SK-N-SH (cell line): ENCODE results near the gene CASS4. TPM values are rescaled to one million over a fixed set of nuclear protein-coding genes. Genes with fewer than 3 reads are reported as not detected.

Source experiments
- CTCF ChIA-PET: fragments of 300-600, 350-600 bp; formaldehyde crosslinking; extraction: SDS; loops from one replicate; lab custom pipeline; 2021; lab: Yijun Ruan, JAX
- POLR2A ChIA-PET: fragments of 350-600 bp; sonication (Branson Sonifier 250); formaldehyde crosslinking; extraction: SDS; loops from one replicate; lab custom pipeline; 2020; ENCODE audit warnings: antibody characterized with exemption, inconsistent platforms; lab: Yijun Ruan, JAX
- DNase-seq: peaks from one replicate; pipeline ENCODE4 v3.0.0; 2012
- H2AFZ ChIP-seq: fragments of 200-600 bp; sonication (generic); 2 replicates; pipeline ENCODE4 v1.8.1; 2016; ENCODE audit warnings: antibody characterized with exemption, mild to moderate bottlenecking, low read depth
- H3F3A ChIP-seq: fragments of 200-600 bp; sonication (generic); replicated peaks from 2 replicates; pipeline ENCODE3; 2016; ENCODE audit warnings: antibody characterized with exemption, mild to moderate bottlenecking; ENCODE audit not compliant: insufficient read depth
- H3K27ac ChIP-seq, 2 experiments: fragments of 200-500 bp in 1 of 2; fragments of 200-600 bp in 1 of 2; sonication (Bioruptor generic) in 1 of 2; sonication (generic), shearing (Covaris generic) in 1 of 2; 2 replicates each; pipeline versions ENCODE4 v1.5.1 to v1.6.1; 2014 to 2016; ENCODE audit warnings: low read depth in 2 of 2, inconsistent platforms in 1 of 2, low read length in 1 of 2, mild to moderate bottlenecking in 1 of 2, mixed read lengths in 1 of 2
- H3K27me3 ChIP-seq: fragments of 200-600 bp; sonication (generic), shearing (Covaris generic); 2 replicates; pipeline ENCODE4 v1.6.1; 2016; ENCODE audit warnings: mixed run types; ENCODE audit not compliant: insufficient read depth
- H3K36me3 ChIP-seq, 2 experiments: fragments of 200-500 bp in 1 of 2; fragments of 200-600 bp in 1 of 2; sonication (Bioruptor generic) in 1 of 2; sonication (generic) in 1 of 2; replicated peaks in 1 of 2; 2 replicates each; pipeline versions ENCODE3 to v1.5.1; 2014 to 2016; ENCODE audit warnings: low read length in 1 of 2, mild to moderate bottlenecking in 1 of 2; ENCODE audit not compliant: insufficient read depth in 2 of 2, control insufficient read depth in 1 of 2
- H3K4me1 ChIP-seq, 2 experiments: fragments of 200-500 bp in 1 of 2; fragments of 200-600 bp in 1 of 2; sonication (Bioruptor generic) in 1 of 2; sonication (generic), shearing (Covaris generic) in 1 of 2; 2 replicates each; pipeline versions ENCODE4 v1.5.1 to v1.6.1; 2014 to 2016; ENCODE audit warnings: low read depth in 1 of 2, low read length in 1 of 2, mixed run types in 1 of 2; ENCODE audit not compliant: insufficient read depth in 2 of 2, control insufficient read depth in 1 of 2
- H3K4me2 ChIP-seq: fragments of 200-600 bp; sonication (generic), shearing (Covaris generic); 2 replicates; pipeline ENCODE4 v1.6.1; 2017; ENCODE audit warnings: mixed run types
- H3K4me3 ChIP-seq, 2 experiments: fragments of 200-500 bp in 1 of 2; fragments of 200-600 bp in 1 of 2; sonication (Bioruptor generic) in 1 of 2; sonication (generic), shearing (Covaris generic) in 1 of 2; 2 replicates each; pipeline versions ENCODE4 v1.5.1 to v1.8.1; 2014 to 2016; ENCODE audit warnings: low read depth in 2 of 2, inconsistent platforms in 1 of 2, low read length in 1 of 2, mild to moderate bottlenecking in 1 of 2, mixed read lengths in 1 of 2, moderate library complexity in 1 of 2
- H3K79me2 ChIP-seq: fragments of 200-600 bp; sonication (generic); 2 replicates; pipeline ENCODE4 v1.8.1; 2017; ENCODE audit warnings: mild to moderate bottlenecking; ENCODE audit not compliant: insufficient read depth
- H3K9ac ChIP-seq: fragments of 200-600 bp; sonication (generic); 2 replicates; pipeline ENCODE4 v1.6.1; 2017; ENCODE audit warnings: mixed run types
- H3K9me2 ChIP-seq: fragments of 200-600 bp; sonication (generic); 2 replicates; pipeline ENCODE4 v1.6.1; 2017; ENCODE audit warnings: mixed run types
- H3K9me3 ChIP-seq: fragments of 200-600 bp; sonication (generic); 2 replicates; pipeline ENCODE4 v1.6.1; 2017; ENCODE audit warnings: mixed run types, mild to moderate bottlenecking, moderate library complexity
- H4K20me1 ChIP-seq: fragments of 200-600 bp; sonication (generic); 2 replicates; pipeline ENCODE4 v1.6.1; 2017; ENCODE audit warnings: mild to moderate bottlenecking, mixed run types; ENCODE audit not compliant: insufficient read depth
- CHD2 ChIP-seq: fragments of 150-350 bp; IDR thresholded peaks from 2 replicates; pipeline ENCODE4 v1.6.1; 2018; ENCODE audit warnings: low read length; ENCODE audit not compliant: partially characterized antibody
- ELF1 ChIP-seq: IDR thresholded peaks from 2 replicates; pipeline ENCODE4 v1.4.0; 2012
- EZH2phosphoT487 ChIP-seq: fragments of 200-600 bp; sonication (generic); IDR thresholded peaks from 2 replicates; pipeline ENCODE4 v1.6.1; 2017; ENCODE audit warnings: low read depth, mixed run types, mild to moderate bottlenecking, antibody characterized with exemption, moderate library complexity, borderline replicate concordance
- FOSL2 ChIP-seq: IDR thresholded peaks from 2 replicates; pipeline ENCODE4 v1.4.0; 2012; ENCODE audit warnings: low read depth, mild to moderate bottlenecking, moderate library complexity, borderline replicate concordance
- FOXJ3 ChIP-seq: sonication (generic); formaldehyde crosslinking; IDR thresholded peaks from 2 replicates; pipeline ENCODE4 v1.5.1; 2020; ENCODE audit warnings: mild to moderate bottlenecking, missing genetic modification reagents
- FOXM1 ChIP-seq: IDR thresholded peaks from 2 replicates; pipeline ENCODE4 v1.4.0; 2012; ENCODE audit warnings: low read depth, mild to moderate bottlenecking
- IRF3 ChIP-seq: fragments of 150-350 bp; IDR thresholded peaks from 2 replicates; pipeline ENCODE4 v1.6.1; 2016; ENCODE audit warnings: mild to moderate bottlenecking, low read depth, low read length
- MEF2A ChIP-seq: IDR thresholded peaks from 2 replicates; pipeline ENCODE4 v1.4.0; 2012; ENCODE audit warnings: low read depth, borderline replicate concordance
- MXI1 ChIP-seq: IDR thresholded peaks from 2 replicates; pipeline ENCODE4 v1.6.1; 2012; ENCODE audit warnings: mild to moderate bottlenecking, low read depth, low read length, improper control_type of control experiment
- NFIC ChIP-seq: IDR thresholded peaks from 2 replicates; pipeline ENCODE4 v1.4.0; 2012; ENCODE audit warnings: borderline replicate concordance
- PBX3 ChIP-seq: IDR thresholded peaks from 2 replicates; pipeline ENCODE4; 2012
- POLR2AphosphoS5 ChIP-seq: IDR thresholded peaks from 2 replicates; pipeline ENCODE4 v1.6.1; 2012; ENCODE audit warnings: low read depth, low read length
- RAD21 ChIP-seq: IDR thresholded peaks from 2 replicates; pipeline ENCODE4 v1.6.1; 2012; ENCODE audit warnings: mild to moderate bottlenecking, low read length
- RXRA ChIP-seq: IDR thresholded peaks from 2 replicates; pipeline ENCODE4 v1.4.0; 2012; ENCODE audit warnings: low read depth, mild to moderate bottlenecking, borderline replicate concordance
- SMC3 ChIP-seq: IDR thresholded peaks from 2 replicates; pipeline ENCODE4 v1.6.1; 2012; ENCODE audit warnings: low read depth, low read length, improper control_type of control experiment
- TAF1 ChIP-seq: IDR thresholded peaks from 2 replicates; pipeline ENCODE4 v1.6.1; 2012; ENCODE audit warnings: low read depth, mild to moderate bottlenecking, low read length, moderate library complexity, borderline replicate concordance
- TEAD4 ChIP-seq: IDR thresholded peaks from 2 replicates; pipeline ENCODE4 v1.4.0; 2012; ENCODE audit warnings: mild to moderate bottlenecking, borderline replicate concordance; ENCODE audit not compliant: insufficient read depth
- USF1 ChIP-seq: IDR thresholded peaks from 2 replicates; pipeline ENCODE4 v1.4.0; 2012; ENCODE audit warnings: low read depth, borderline replicate concordance
- USF2 ChIP-seq: fragments of 150-350 bp; IDR thresholded peaks from 2 replicates; pipeline ENCODE4 v1.6.1; 2017; ENCODE audit warnings: antibody characterized with exemption, low read length, low read depth, borderline replicate concordance
- WGBS: methylation state at CpG from one replicate; pipeline ENCODE4 v1.1.6; 2017; ENCODE audit warnings: low lambda C conversion rate; 5-methylcytosine and 5-hydroxymethylcytosine counted together
- polyA plus RNA-seq, 3 experiments: library from polyadenylated mRNA; depleted of rRNA; stranded (reverse); fragments of >200 nt; gene quantifications; 2 replicates each; pipeline ENCODE4 v1.2.3, GENCODE V29; 2012

Gene CASS4
- polyA plus RNA-seq, 1 of the 3 experiments (the other 2 are of a cell fraction), result not detected

GRCh38 chr20:56438284-56438683 is 26.2 kb downstream of the CASS4 start:
- Histone ChIP-seq H3F3A (peaks cover 17% of the 10 kb centered on the region), H3K36me3 (no peaks in the 10 kb centered on the region), H3K9me3 (no peaks in the 10 kb centered on the region), H3K9ac (no peak overlapping the region), H3K79me2 (no peaks in the 10 kb centered on the region), H2AFZ (no peak overlapping the region), H4K20me1 (no peaks in the 10 kb centered on the region), H3K4me2 (no peak overlapping the region), H3K4me1 (peaks cover 2 to 6% of the 10 kb centered on the region in 2 experiments; a peak in 2 of 4 replicates), H3K27ac (no peak overlapping the region), H3K9me2 (no peaks in the 10 kb centered on the region)
- CTCF ChIA-PET, result no interaction called here
- no peak for TF ChIP-seq MXI1
- TF ChIP-seq TEAD4, result no peak
- TF ChIP-seq TAF1, result no peak
- TF ChIP-seq USF1, result no peak
- TF ChIP-seq IRF3, result no peak
- TF ChIP-seq NFIC, result no peak
- TF ChIP-seq PBX3, result no peak
- TF ChIP-seq, all 33 proteins: peak for 0
- POLR2A ChIA-PET, result no interaction called here
- WGBS, result 91% methylated on average over 4 of the region's 4 CpGs
- DNase-seq, result no peak
- Histone ChIP-seq H3K27me3 (no peaks in the 10 kb centered on the region), H3K4me3 (no peak overlapping the region)

GRCh38 chr20:56439771-56440291 is 27.8 kb downstream of the CASS4 start:
- Histone ChIP-seq H3K36me3 (no peaks in the 10 kb centered on the region), H2AFZ (peak overlapping the region; percentile 70)
- TF ChIP-seq CHD2 (no peak), NFIC (peak; percentile 96), RAD21 (no peak), MXI1 (no peak), PBX3 (peak; percentile 83), SMC3 (no peak), MEF2A (peak; percentile 18; the same call in 1 of the 2 replicates), ELF1 (0 out of 2 replicates have a peak, but pooled peaks have one; percentile 17), RXRA (peak; percentile 77), TAF1 (no peak; the same call in 1 of the 2 replicates), USF2 (no peak), FOXM1 (peak; percentile 56; the same call in 1 of the 2 replicates), FOXJ3 (CRISPR knock-in tag) (no peak), TEAD4 (peak; percentile 89), POLR2AphosphoS5 (peak; percentile 32; the same call in 1 of the 2 replicates), FOSL2 (peak; percentile 76), EZH2phosphoT487 (no peak)

More at GRCh38 chr20:56439771-56440291, 27.8 kb downstream of the CASS4 start:
- Histone ChIP-seq H3K27me3 (no peaks in the 10 kb centered on the region), H3K4me1 (peaks cover 2 to 6% of the 10 kb centered on the region in 2 experiments; a peak in 2 of 4 replicates), H3K9me3 (no peaks in the 10 kb centered on the region), H3K9me2 (no peaks in the 10 kb centered on the region), H3K4me2 (no peak overlapping the region; the same call in 1 of the 2 replicates), H3K4me3 (no peak overlapping the region), H3K27ac (peak overlapping the region; percentile 36 to 75; a peak in 3 of 4 replicates), H3F3A (peaks cover 17% of the 10 kb centered on the region), H4K20me1 (no peaks in the 10 kb centered on the region), H3K9ac (no peak overlapping the region), H3K79me2 (no peaks in the 10 kb centered on the region)
- no peak for DNase-seq
- 30% methylated on average over 5 of the region's 5 CpGs for WGBS
- POLR2A ChIA-PET, result no interaction called here
- CTCF ChIA-PET, result no interaction called here
